OCI-LY1 (cell line): Measurements from ENCODE around the gene STARD4.

Source experiments
- H2AFZ ChIP-seq: fragments of 200-600 bp; sonication (generic), shearing (Covaris generic); 2 replicates; pipeline ENCODE4 v1.6.0; 2014; ENCODE audit warnings: antibody characterized with exemption, mild to moderate bottlenecking, low read length
- H3F3A ChIP-seq: fragments of 200-600 bp; sonication (generic), shearing (Covaris generic); 2 replicates; pipeline ENCODE4 v1.6.0; 2014; ENCODE audit warnings: mild to moderate bottlenecking, antibody characterized with exemption, low read length, moderate library complexity; ENCODE audit not compliant: insufficient read depth
- H3K27ac ChIP-seq: fragments of 200-600 bp; sonication (generic); 2 replicates; pipeline ENCODE4 v1.5.1; 2014; ENCODE audit warnings: low read length, mixed run types, mild to moderate bottlenecking, low read depth; ENCODE audit not compliant: poor library complexity, severe bottlenecking
- H3K27me3 ChIP-seq: fragments of 200-600 bp; sonication (generic); 2 replicates; pipeline ENCODE4 v1.6.0; 2014; ENCODE audit warnings: antibody characterized with exemption, mild to moderate bottlenecking, low read length, moderate library complexity; ENCODE audit not compliant: insufficient read depth
- H3K36me3 ChIP-seq: fragments of 200-600 bp; sonication (generic); 2 replicates; pipeline ENCODE4 v1.6.1; 2014; ENCODE audit warnings: mild to moderate bottlenecking, antibody characterized with exemption, low read length, moderate library complexity, mixed read lengths; ENCODE audit not compliant: insufficient read depth
- H3K4me1 ChIP-seq: fragments of 200-600 bp; sonication (generic); 2 replicates; pipeline ENCODE4 v1.5.1; 2014; ENCODE audit warnings: mild to moderate bottlenecking, low read length, moderate library complexity; ENCODE audit not compliant: insufficient read depth, severe bottlenecking
- H3K4me2 ChIP-seq: fragments of 200-600 bp; sonication (generic), shearing (Covaris generic); 2 replicates; pipeline ENCODE4 v1.6.1; 2014; ENCODE audit warnings: low read length
- H3K4me3 ChIP-seq: fragments of 200-600 bp; sonication (generic); 2 replicates; pipeline ENCODE4 v1.5.1; 2014; ENCODE audit warnings: low read length, low read depth, mild to moderate bottlenecking, mixed read lengths; ENCODE audit not compliant: poor library complexity, severe bottlenecking
- H3K79me2 ChIP-seq: fragments of 200-600 bp; shearing (Covaris generic); 2 replicates; pipeline ENCODE4 v1.6.1; 2016; ENCODE audit warnings: mixed run types, low read length, mixed read lengths; ENCODE audit not compliant: insufficient read depth
- H3K9ac ChIP-seq: fragments of 200-600 bp; sonication (generic), shearing (Covaris generic); 2 replicates; pipeline ENCODE4 v1.6.1; 2014; ENCODE audit warnings: mild to moderate bottlenecking, low read length, mixed read lengths
- H3K9me2 ChIP-seq: fragments of 200-600 bp; sonication (generic), shearing (Covaris generic); 2 replicates; pipeline ENCODE4 v1.6.1; 2014; ENCODE audit warnings: low read depth, mild to moderate bottlenecking, low read length, mixed read lengths
- H3K9me3 ChIP-seq: fragments of 200-600 bp; shearing (Covaris generic); 2 replicates; pipeline ENCODE4 v1.6.1; 2014; ENCODE audit warnings: low read length, mixed read lengths
- H4K20me1 ChIP-seq: fragments of 200-600 bp; sonication (generic), shearing (Covaris generic); 2 replicates; pipeline ENCODE4 v1.6.0; 2016; ENCODE audit warnings: mild to moderate bottlenecking, low read length; ENCODE audit not compliant: insufficient read depth
- CTCF ChIP-seq: fragments of 200-600 bp; sonication (generic), shearing (Covaris generic); IDR thresholded peaks from 2 replicates; pipeline ENCODE4 v1.5.1; 2017; ENCODE audit warnings: mild to moderate bottlenecking, antibody characterized with exemption, low read length, moderate library complexity, mixed read lengths
- EZH2 ChIP-seq: fragments of 200-600 bp; sonication (generic), shearing (Covaris generic); IDR thresholded peaks from 2 replicates; pipeline ENCODE4 v1.8.0; 2017; ENCODE audit warnings: borderline replicate concordance, mixed run types, mild to moderate bottlenecking, antibody characterized with exemption, low read length, moderate library complexity, mixed read lengths

The STARD4 gene

DNA sequence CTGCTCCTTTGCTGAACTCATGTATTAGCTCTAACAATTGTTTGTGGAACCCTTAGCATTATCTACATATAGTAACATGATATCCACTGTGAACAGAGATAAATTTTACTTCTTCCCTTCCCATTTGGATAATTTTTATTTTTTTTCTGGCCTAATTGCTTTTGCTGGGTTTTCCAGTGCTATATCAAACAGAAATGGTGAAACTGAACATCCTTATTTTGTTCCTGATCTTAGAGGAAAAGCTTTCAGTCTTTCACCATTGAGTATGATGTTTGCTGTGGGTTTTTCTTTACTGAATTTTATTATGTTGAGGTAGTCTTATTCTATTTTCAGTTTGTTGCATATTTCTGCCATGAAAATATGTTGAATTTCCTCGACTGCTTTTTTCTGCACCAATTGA is 44.8 kb upstream of the STARD4 start:
- Histone ChIP-seq H3K27ac (no peak overlapping the region), H3K4me2 (no peak overlapping the region), H3K36me3 (no peaks in the 10 kb centered on the region), H3K9me3 (no peaks in the 10 kb centered on the region), H2AFZ (no peak overlapping the region), H3K79me2 (no peaks in the 10 kb centered on the region), H3K27me3 (no peaks in the 10 kb centered on the region), H3F3A (no peaks in the 10 kb centered on the region), H3K9me2 (no peaks in the 10 kb centered on the region), H4K20me1 (no peaks in the 10 kb centered on the region), H3K9ac (no peak overlapping the region), H3K4me1 (no peaks in the 10 kb centered on the region), H3K4me3 (no peak overlapping the region)
- TF ChIP-seq EZH2 (no peak), CTCF (no peak)

DNA sequence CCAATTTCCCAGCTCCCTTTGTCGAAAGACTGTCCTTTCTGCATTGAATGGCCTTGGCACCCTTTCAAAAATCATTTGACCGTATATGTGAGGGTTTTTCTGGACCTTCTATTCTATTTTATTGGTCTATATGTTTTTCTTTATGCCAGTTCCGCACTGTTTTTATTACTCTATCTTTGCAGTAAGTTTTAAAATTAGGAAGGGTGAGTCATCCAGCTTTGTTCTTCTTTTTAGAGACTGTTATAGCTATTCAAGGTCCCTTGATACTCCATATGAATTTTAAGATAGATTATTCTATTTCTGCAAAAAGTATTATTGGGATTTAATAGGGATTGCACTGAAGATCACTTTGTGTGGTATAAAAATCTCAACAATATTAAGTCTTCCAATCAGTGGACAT is 44.2 kb upstream of the STARD4 start:
- Histone ChIP-seq H3F3A (no peaks in the 10 kb centered on the region), H3K9me3 (no peaks in the 10 kb centered on the region), H3K27me3 (no peaks in the 10 kb centered on the region), H3K4me1 (no peaks in the 10 kb centered on the region), H3K79me2 (no peaks in the 10 kb centered on the region), H2AFZ (no peak overlapping the region), H3K27ac (no peak overlapping the region), H4K20me1 (no peaks in the 10 kb centered on the region), H3K9me2 (no peaks in the 10 kb centered on the region), H3K4me3 (no peak overlapping the region), H3K36me3 (no peaks in the 10 kb centered on the region), H3K4me2 (no peak overlapping the region), H3K9ac (no peak overlapping the region)
- no peak for TF ChIP-seq EZH2
- TF ChIP-seq CTCF: no peak

DNA sequence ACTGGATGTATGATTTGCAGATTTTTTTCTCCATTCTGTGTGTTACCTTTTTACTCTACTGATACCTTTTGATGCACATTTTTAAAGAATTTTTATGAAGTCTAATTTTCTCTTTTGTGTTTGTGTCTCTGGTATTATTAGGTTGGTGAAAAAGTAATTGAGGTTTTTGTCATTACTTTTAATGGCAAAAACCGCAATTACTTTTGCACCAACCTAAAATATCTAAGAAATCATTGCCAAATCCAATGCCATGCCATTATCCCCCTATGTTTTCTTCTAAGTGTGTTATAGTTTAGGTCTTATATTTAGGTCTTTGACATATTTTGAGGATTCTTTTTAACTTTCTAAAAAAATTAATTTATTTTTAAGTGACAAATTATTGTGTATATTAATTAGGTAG is 43.4 kb upstream of the STARD4 start:
- no peak overlapping the region for H3K4me3 ChIP-seq

More for the DNA sequence above, 43.4 kb upstream of the STARD4 start:
- Histone ChIP-seq H3K9ac (no peak overlapping the region), H3K4me2 (no peak overlapping the region), H3K9me2 (no peaks in the 10 kb centered on the region), H3K27me3 (no peaks in the 10 kb centered on the region), H3K9me3 (no peaks in the 10 kb centered on the region), H3K27ac (no peak overlapping the region), H3K79me2 (no peaks in the 10 kb centered on the region), H3F3A (no peaks in the 10 kb centered on the region), H2AFZ (no peak overlapping the region), H3K4me1 (no peaks in the 10 kb centered on the region), H4K20me1 (no peaks in the 10 kb centered on the region), H3K36me3 (no peaks in the 10 kb centered on the region)
- TF ChIP-seq CTCF: no peak
